OCI-LY3 (cell line): ENCODE results near the gene KRT23.

Experiments used
- CTCF ChIP-seq: fragments of 200-600, 300-600 bp; sonication (generic); IDR thresholded peaks from 2 replicates; pipeline ENCODE4 v1.5.1; 2014; ENCODE audit warnings: antibody characterized with exemption, low read length, low read depth
- EZH2phosphoT487 ChIP-seq: fragments of 200-600 bp; shearing (Covaris generic); IDR thresholded peaks from 2 replicates; pipeline ENCODE4 v1.6.1; 2018; ENCODE audit warnings: antibody characterized with exemption, mixed run types, low read depth

GRCh38 chr17:40962059-40962561 is 24.7 kb upstream of the KRT23 start:
- TF ChIP-seq CTCF (no peak), EZH2phosphoT487 (no peak)
